ENCODE measurements around the gene CMSS1. TPM values are rescaled to one million over a fixed set of nuclear protein-coding genes. Genes with fewer than 3 reads are reported as not detected.

Gene CMSS1
- total RNA-seq, 1 experiment from 2014 or later: 117 TPM

DNA sequence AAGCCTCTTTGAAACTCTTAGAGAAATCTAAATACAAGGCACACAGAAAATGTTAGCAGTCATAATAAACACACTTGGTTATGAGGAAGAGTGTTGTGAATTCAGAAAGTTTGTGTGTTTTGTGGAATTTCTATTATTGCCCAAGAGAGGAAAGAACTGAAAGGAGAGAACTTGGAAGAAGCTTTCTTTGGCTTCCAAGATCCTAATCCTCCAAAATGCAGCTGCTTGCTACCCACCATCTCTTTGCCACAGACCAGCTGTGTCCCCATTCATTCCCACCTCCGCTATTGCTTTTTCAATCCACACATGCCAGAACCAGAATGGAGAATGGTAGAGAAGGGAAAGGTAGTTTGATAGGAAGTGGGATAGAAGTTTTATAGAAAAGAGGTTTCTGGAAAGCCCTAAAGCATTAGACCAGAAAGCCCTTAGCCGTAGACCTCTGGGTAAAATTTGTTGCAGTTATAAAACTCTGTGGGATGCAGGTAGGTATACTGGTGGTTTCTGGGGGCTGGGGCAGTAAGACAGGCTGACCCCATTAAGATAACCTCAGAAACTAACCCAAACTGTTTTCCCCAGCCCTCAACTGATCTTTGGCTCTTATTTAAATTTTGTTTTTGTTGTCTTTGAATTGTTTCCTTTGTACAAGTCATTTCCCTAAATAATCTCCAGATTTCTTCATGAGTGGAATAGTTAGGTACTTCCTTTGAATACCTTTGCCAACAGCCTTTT, 188.2 kb downstream of the CMSS1 start:
- no TSS peak for BruUV-seq (replicated peaks)
- Mint-ChIP-seq H3K36me3 (ENCODE audit: insufficient read depth, unreplicated experiment) (no peaks in the 10 kb centered on the region), H3K27ac (ENCODE audit: low read depth, unreplicated experiment) (peak overlapping the region; percentile 32), H3K27me3 (ENCODE audit: insufficient read depth, unreplicated experiment) (no peaks in the 10 kb centered on the region), H3K9me3 (ENCODE audit: unreplicated experiment) (no peaks in the 10 kb centered on the region), H3K4me1 (ENCODE audit: insufficient read depth, unreplicated experiment) (peaks cover 50% of the 10 kb centered on the region), H3K4me3 (ENCODE audit: unreplicated experiment) (no peak overlapping the region)
- TF ChIP-seq, protein P1, sequence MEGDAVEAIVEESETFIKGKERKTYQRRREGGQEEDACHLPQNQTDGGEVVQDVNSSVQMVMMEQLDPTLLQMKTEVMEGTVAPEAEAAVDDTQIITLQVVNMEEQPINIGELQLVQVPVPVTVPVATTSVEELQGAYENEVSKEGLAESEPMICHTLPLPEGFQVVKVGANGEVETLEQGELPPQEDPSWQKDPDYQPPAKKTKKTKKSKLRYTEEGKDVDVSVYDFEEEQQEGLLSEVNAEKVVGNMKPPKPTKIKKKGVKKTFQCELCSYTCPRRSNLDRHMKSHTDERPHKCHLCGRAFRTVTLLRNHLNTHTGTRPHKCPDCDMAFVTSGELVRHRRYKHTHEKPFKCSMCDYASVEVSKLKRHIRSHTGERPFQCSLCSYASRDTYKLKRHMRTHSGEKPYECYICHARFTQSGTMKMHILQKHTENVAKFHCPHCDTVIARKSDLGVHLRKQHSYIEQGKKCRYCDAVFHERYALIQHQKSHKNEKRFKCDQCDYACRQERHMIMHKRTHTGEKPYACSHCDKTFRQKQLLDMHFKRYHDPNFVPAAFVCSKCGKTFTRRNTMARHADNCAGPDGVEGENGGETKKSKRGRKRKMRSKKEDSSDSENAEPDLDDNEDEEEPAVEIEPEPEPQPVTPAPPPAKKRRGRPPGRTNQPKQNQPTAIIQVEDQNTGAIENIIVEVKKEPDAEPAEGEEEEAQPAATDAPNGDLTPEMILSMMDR (IDR thresholded peaks at IDR 0.05; ENCODE audit: unreplicated experiment): no peak
- intact Hi-C loops (cut with micrococcal nuclease): no loop called here
- DNase-seq (ENCODE audit: unreplicated experiment): no peak
- CTCF ChIA-PET: interaction anchor here (0.5 to 1.9 kb wide), 10 partner anchors 62 to 180 kb away, joined by 3 to 20 read pairs (median 4); no protein-coding TSS in a partner anchor
- POLR2A ChIA-PET: interaction anchor here (0.7 to 2.3 kb wide), 8 partner anchors 19 to 146 kb away, joined by 3 to 14 read pairs (median 4); no protein-coding TSS in a partner anchor

DNA sequence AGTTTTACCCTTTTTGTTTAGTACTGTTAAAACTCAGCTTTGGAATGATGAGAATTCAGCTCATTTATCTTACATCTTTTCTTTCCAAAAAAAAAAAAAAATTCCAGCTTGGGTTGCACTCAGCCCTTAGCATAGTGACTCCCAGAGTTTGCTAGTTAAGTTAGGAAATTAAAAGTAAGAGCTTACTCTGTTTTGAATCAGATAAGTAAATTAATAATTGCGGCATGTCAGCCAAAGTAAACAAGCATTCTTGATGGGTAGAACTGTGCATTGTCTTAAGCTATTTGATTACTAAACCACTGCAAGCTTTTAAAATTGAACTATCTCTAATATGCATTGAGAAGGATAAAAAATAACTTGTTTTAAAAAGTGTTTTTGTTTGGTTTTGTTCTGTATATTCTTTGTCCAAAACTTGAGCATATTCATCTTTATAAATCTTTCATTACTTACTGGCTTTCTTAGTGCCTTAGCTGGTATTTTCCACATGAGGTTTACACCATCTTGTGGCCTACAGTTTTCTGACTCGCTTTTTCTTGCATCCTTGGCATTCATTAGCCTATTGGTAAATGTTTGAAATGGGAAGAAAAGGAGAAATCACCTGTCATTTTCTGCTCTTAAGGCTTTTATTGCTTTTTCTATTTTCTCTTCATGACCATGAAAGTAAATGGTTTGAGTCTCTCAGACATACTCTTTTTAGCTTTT, 189.1 kb downstream of the CMSS1 start:
- Mint-ChIP-seq H3K36me3 (ENCODE audit: insufficient read depth, unreplicated experiment) (no peaks in the 10 kb centered on the region), H3K27me3 (ENCODE audit: insufficient read depth, unreplicated experiment) (no peaks in the 10 kb centered on the region), H3K27ac (ENCODE audit: low read depth, unreplicated experiment) (peak overlapping the region; percentile 32), H3K4me3 (ENCODE audit: unreplicated experiment) (no peak overlapping the region), H3K4me1 (ENCODE audit: insufficient read depth, unreplicated experiment) (peaks cover 41% of the 10 kb centered on the region), H3K9me3 (ENCODE audit: unreplicated experiment) (no peaks in the 10 kb centered on the region)
- POLR2A ChIA-PET: interaction anchor here (0.7 to 2.3 kb wide), 14 partner anchors 10 to 254 kb away, joined by 3 to 14 read pairs (median 4); partner anchors contain the start of gene TBC1D23
- TF ChIP-seq, protein P1 (IDR thresholded peaks at IDR 0.05; ENCODE audit: unreplicated experiment): no peak
- DNase-seq (ENCODE audit: unreplicated experiment): peak; percentile 27
- no TSS peak for BruUV-seq (replicated peaks)
- CTCF ChIA-PET: interaction anchor here (0.5 to 1.9 kb wide), 14 partner anchors 34 to 263 kb away, joined by 3 to 20 read pairs (median 4); no protein-coding TSS in a partner anchor
- intact Hi-C loops (cut with micrococcal nuclease): loop anchor here (1.0 kb wide), 1 partner anchor 163 kb away; no protein-coding TSS in a partner anchor

DNA sequence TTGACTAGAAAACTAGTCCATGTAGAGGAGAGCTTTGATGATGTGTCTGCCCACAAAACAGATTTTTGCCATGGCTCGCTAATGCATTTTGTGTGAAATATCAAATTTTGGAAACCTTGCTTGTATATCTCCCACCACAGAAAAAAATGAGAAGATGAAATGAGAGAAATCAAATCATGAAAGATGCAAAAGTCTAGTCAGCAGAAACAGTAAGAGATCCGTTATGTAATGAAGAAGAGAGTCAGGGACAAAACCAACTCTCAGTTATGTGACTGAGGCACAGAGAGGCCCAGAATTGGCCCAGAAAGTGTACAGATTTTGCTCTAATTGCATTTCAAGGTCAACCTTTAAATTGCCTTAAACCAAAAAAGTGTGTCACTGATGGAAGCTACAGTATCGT, 189.7 kb downstream of the CMSS1 start:
- peaks cover 35% of the 10 kb centered on the region for H3K4me1 Mint-ChIP-seq (ENCODE audit: insufficient read depth, unreplicated experiment)
- intact Hi-C loops (cut with micrococcal nuclease): loop anchor here (1.0 kb wide), 1 partner anchor 164 kb away; no protein-coding TSS in a partner anchor

More for the DNA sequence above, 189.7 kb downstream of the CMSS1 start:
- TF ChIP-seq, protein P1 (IDR thresholded peaks at IDR 0.05; ENCODE audit: unreplicated experiment): no peak
- DNase-seq (ENCODE audit: unreplicated experiment): no peak
- no peaks in the 10 kb centered on the region for H3K9me3 Mint-ChIP-seq (ENCODE audit: unreplicated experiment)
- CTCF ChIA-PET: interaction anchor here (0.5 to 1.9 kb wide), 10 partner anchors 34 to 362 kb away, joined by 3 to 20 read pairs (median 3); no protein-coding TSS in a partner anchor
- no TSS peak for BruUV-seq (replicated peaks)
- no peaks in the 10 kb centered on the region for H3K27me3 Mint-ChIP-seq (ENCODE audit: insufficient read depth, unreplicated experiment)
- H3K4me3 Mint-ChIP-seq (ENCODE audit: unreplicated experiment): no peak overlapping the region
- no peaks in the 10 kb centered on the region for H3K36me3 Mint-ChIP-seq (ENCODE audit: insufficient read depth, unreplicated experiment)
- no peak overlapping the region for H3K27ac Mint-ChIP-seq (ENCODE audit: low read depth, unreplicated experiment)
- POLR2A ChIA-PET: interaction anchor here (0.7 to 2.3 kb wide), 11 partner anchors 9 to 254 kb away, joined by 3 to 14 read pairs (median 5); partner anchors contain the start of gene TBC1D23

All from MCF 10A (cell line).